ENCODE results near the gene ACTN4. TPM values are rescaled to one million over a fixed set of nuclear protein-coding genes. Genes with fewer than 3 reads are reported as not detected.

The ACTN4 gene
- total and polyA plus RNA-seq, 10 of the 15 experiments (the other 5 are each of a cell fraction or from before 2014, with no cell fraction given): 2.4 to 293 (median 72.5) TPM

- in situ Hi-C loops (cut with MboI): no loop called here
- H3K79me2 ChIP-seq (ENCODE audit: control insufficient read depth, insufficient read depth, low read length): no peaks in the 10 kb centered on the region; the same call in 1 of the 2 replicates
- SMC1A ChIA-PET (ENCODE audit: uncharacterized antibody, unreplicated experiment): no interaction called here
- no peaks in the 10 kb centered on the region for H3K4me1 ChIP-seq (ENCODE audit: control insufficient read depth, insufficient read depth, low read length)
- no peak overlapping the region for H3K4me3 ChIP-seq
- no peak overlapping the region for H3K9ac ChIP-seq (ENCODE audit: control insufficient read depth, insufficient read depth, low read length)
- H4K20me1 ChIP-seq (ENCODE audit: control insufficient read depth, insufficient read depth): no peaks in the 10 kb centered on the region
- CTCF ChIA-PET: no interaction called here
- no peak for TF ChIP-seq BACH1 (IDR thresholded peaks at IDR 0.05; ENCODE audit: borderline replicate concordance)
- TF ChIP-seq POLR2A (IDR thresholded peaks at IDR 0.05; ENCODE audit: low read depth, low read length): 0 out of 2 replicates have a peak, but pooled peaks have one; percentile 9
- no peak for FAIRE-seq
- H3K9me3 ChIP-seq (replicated peaks; ENCODE audit: control insufficient read depth, insufficient read depth, low read length): no peaks in the 10 kb centered on the region
- no peak for DNase-seq (ENCODE audit: low read depth, low spot score)
- no peak overlapping the region for H2AFZ ChIP-seq (ENCODE audit: control insufficient read depth, low read depth, low read length)
- no peak overlapping the region for H3K4me2 ChIP-seq (ENCODE audit: control insufficient read depth, insufficient read depth)
- intact Hi-C loops (cut with micrococcal nuclease; ENCODE audit: unreplicated experiment): no loop called here
- WGBS (ENCODE audit: insufficient coverage, insufficient replicate concordance, low lambda C conversion rate, missing lambda C conversion rate): 94% methylated on average over 22 of the region's 22 CpGs
- POLR2A ChIA-PET: no interaction called here
- no peaks in the 10 kb centered on the region for H3K27me3 ChIP-seq (replicated peaks in 1 of 2; ENCODE audit: control insufficient read depth in 2 of 2, insufficient read depth in 2 of 2, low read length in 1 of 2)
- H3K36me3 ChIP-seq (ENCODE audit: control insufficient read depth in 2 of 2, insufficient read depth in 2 of 2, low read length in 1 of 2): peaks cover 36 to 61% of the 10 kb centered on the region in 2 experiments; a peak in 3 of 4 replicates
- H3K27ac ChIP-seq (ENCODE audit: control insufficient read depth, insufficient read depth): no peak overlapping the region
- no TSS peak for BruUV-seq (replicated peaks)
- no peak for ATAC-seq
- RAD21 ChIA-PET (ENCODE audit: unreplicated experiment): no interaction called here
These were observed 58.0 kb downstream of the ACTN4 start for GRCh38 chr19:38705197-38706019.

GRCh38 chr19:38706792-38707511, 59.5 kb downstream of the ACTN4 start:
- Histone ChIP-seq H3K27ac (ENCODE audit: control insufficient read depth, insufficient read depth) (no peak overlapping the region), H3K27me3 (replicated peaks in 1 of 2; ENCODE audit: control insufficient read depth in 2 of 2, insufficient read depth in 2 of 2, low read length in 1 of 2) (no peaks in the 10 kb centered on the region), H3K4me3 (no peak overlapping the region), H3K36me3 (ENCODE audit: control insufficient read depth in 2 of 2, insufficient read depth in 2 of 2, low read length in 1 of 2) (peaks cover 32 to 60% of the 10 kb centered on the region in 2 experiments; a peak in 3 of 4 replicates), H3K9ac (ENCODE audit: control insufficient read depth, insufficient read depth, low read length) (no peak overlapping the region), H3K9me3 (replicated peaks; ENCODE audit: control insufficient read depth, insufficient read depth, low read length) (no peaks in the 10 kb centered on the region), H3K4me1 (ENCODE audit: control insufficient read depth, insufficient read depth, low read length) (no peaks in the 10 kb centered on the region), H3K4me2 (ENCODE audit: control insufficient read depth, insufficient read depth) (no peak overlapping the region), H4K20me1 (ENCODE audit: control insufficient read depth, insufficient read depth) (no peaks in the 10 kb centered on the region), H2AFZ (ENCODE audit: control insufficient read depth, low read depth, low read length) (no peak overlapping the region), H3K79me2 (ENCODE audit: control insufficient read depth, insufficient read depth, low read length) (no peaks in the 10 kb centered on the region)
- intact Hi-C loops (cut with micrococcal nuclease; ENCODE audit: unreplicated experiment): no loop called here
- no peak for TF ChIP-seq USF2 (IDR thresholded peaks at IDR 0.05; ENCODE audit: borderline replicate concordance, low read depth, low read length)
- in situ Hi-C loops (cut with MboI): no loop called here
- ChIA-PET RAD21 (ENCODE audit: unreplicated experiment) (no interaction called here), POLR2A (no interaction called here), CTCF (interaction anchor here (0.7 kb wide), 1 partner anchor 67 kb away, joined by 3 read pairs; no protein-coding TSS in a partner anchor), SMC1A (ENCODE audit: uncharacterized antibody, unreplicated experiment) (no interaction called here)
- DNase-seq (ENCODE audit: low read depth, low spot score) (no peak), FAIRE-seq (no peak), ATAC-seq (no peak)
- WGBS (ENCODE audit: insufficient coverage, insufficient replicate concordance, low lambda C conversion rate, missing lambda C conversion rate): 97% methylated on average over 16 of the region's 16 CpGs
- BruUV-seq (replicated peaks): no TSS peak

Data from GM12878 (cell line).